HAP-1 (cell line): ENCODE results near the gene LMF2.

ENCODE experiments used
- DNase-seq, 2 experiments: peaks; one replicate each; pipeline ENCODE4 v3.0.0-alpha.2; 2016 to 2020; ENCODE audit warnings: low spot score in 2 of 2
- H3K27me3 ChIP-seq: fragments of 250-450 bp; sonication (Bioruptor Pico); 2 replicates; pipeline ENCODE4 v1.5.1; 2020; ENCODE audit warnings: low read depth, mild to moderate bottlenecking, moderate library complexity
- H3K36me3 ChIP-seq: fragments of 250-450 bp; sonication (Bioruptor Pico); replicated peaks from 2 replicates; pipeline ENCODE4 v1.5.1; 2020; ENCODE audit warnings: mild to moderate bottlenecking
- H3K4me1 ChIP-seq: fragments of 250-450 bp; sonication (Bioruptor Pico); 2 replicates; pipeline ENCODE4 v1.5.1; 2020; ENCODE audit warnings: mild to moderate bottlenecking
- H3K4me3 ChIP-seq: fragments of 250-450 bp; sonication (Bioruptor Pico); 2 replicates; pipeline ENCODE4 v1.5.1; 2020; ENCODE audit warnings: mild to moderate bottlenecking, moderate library complexity
- H3K9me3 ChIP-seq: fragments of 250-450 bp; sonication (Bioruptor Pico); 2 replicates; pipeline ENCODE4 v1.5.1; 2020; ENCODE audit warnings: mild to moderate bottlenecking, moderate library complexity
- in situ Hi-C: fragments of 300-500 bp; cut with MboI; formaldehyde crosslinking; loops from 3 replicates; pipeline ENCODE4 v1.14.3; 2020; ENCODE audit warnings: low sequenced_read_pairs, inconsistent platforms, mixed read lengths

LMF2 gene

DNA sequence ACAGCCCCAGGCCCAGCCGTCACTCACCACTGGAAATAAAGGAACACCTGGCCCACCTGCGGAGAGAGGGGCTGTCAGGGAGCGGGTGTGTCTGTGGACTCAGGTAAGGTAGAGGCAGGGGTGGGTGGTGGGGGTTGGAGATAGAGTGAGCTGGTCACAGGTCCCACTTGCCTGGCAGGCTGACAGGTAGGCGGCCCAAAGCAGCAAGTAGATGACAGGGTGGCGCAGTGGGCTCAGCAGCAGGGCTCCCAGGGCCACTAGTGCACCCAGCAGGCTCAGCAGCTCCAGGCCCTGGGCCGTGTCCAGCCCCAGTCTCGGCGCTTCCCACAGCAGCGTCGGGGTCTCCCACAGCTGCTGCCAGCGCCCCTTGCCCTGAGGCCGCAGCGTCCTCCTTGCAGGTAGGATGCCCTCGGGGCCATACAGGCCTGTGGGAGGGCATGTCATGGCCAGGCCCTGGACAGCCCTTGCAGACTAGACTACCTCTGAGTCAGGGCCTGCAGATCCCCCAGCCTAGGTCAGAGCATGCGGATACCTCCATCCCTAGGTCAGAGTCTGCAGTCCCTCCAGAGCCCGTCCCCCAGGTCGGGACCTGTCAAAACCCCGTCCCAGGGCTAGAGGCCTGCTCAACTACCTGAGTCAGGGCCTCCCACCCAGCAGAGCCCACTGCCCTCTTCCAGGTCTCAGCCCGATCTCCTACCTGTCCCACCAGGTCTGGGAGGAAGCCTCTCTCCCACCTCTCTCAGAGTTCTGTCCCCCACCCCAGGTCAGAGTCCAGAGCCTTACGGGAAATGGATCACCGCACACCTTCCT is 686 bp downstream of the LMF2 start:
- Histone ChIP-seq H3K4me3 (peak overlapping the region; percentile 99), H3K27me3 (no peaks in the 10 kb centered on the region), H3K9me3 (no peaks in the 10 kb centered on the region), H3K36me3 (peaks cover 38% of the 10 kb centered on the region), H3K4me1 (peaks cover 8% of the 10 kb centered on the region)
- DNase-seq, result no peak
- in situ Hi-C loops, result no loop called here

DNA sequence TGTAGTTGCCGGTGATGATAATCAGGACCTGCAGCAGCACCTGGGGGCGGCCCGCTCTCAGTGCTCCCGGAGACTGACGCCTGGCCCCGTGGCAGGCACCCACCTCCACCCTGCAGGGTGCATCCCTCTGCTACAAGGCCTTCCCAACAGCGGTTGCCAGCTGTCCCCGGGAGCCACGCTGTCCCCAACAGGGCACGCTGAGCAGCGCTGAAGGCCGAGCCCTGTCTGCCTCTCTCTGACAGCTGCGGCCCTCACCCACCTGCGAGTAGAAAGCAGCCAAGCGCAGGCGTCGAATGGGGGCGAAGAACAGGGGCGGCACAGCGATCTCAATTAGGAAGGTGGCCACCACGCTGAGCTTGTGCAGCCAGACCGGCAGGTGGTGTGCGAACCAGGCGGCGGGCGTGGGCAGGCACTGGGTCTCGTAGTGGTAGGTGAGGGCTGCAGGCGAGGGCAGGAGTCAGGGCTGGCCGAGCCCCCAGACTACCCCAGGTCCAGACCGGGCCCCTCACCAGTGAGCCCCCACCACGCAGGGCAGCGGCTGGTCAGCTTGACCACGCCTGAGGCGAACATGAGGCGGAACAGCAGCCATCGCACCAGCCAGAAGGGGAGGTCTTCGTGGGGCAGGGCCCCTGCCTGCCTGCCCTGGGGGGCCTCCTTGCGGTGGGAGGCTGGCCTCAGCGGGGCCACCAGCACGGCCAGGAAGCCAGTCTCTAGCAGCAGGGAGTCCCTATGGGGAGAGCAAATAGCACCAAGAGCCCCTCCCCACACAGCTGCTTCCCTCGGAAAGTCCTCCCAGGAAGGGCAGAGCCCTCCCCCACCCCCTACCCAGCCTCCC is 1.5 kb downstream of the LMF2 start:
- H3K27me3 ChIP-seq, result no peaks in the 10 kb centered on the region
- H3K4me1 ChIP-seq, result peaks cover 8% of the 10 kb centered on the region
- no peak for DNase-seq
- H3K4me3 ChIP-seq, result peak overlapping the region; percentile 99
- no peaks in the 10 kb centered on the region for H3K9me3 ChIP-seq
- in situ Hi-C loops, result no loop called here
- H3K36me3 ChIP-seq, result peaks cover 38% of the 10 kb centered on the region

DNA sequence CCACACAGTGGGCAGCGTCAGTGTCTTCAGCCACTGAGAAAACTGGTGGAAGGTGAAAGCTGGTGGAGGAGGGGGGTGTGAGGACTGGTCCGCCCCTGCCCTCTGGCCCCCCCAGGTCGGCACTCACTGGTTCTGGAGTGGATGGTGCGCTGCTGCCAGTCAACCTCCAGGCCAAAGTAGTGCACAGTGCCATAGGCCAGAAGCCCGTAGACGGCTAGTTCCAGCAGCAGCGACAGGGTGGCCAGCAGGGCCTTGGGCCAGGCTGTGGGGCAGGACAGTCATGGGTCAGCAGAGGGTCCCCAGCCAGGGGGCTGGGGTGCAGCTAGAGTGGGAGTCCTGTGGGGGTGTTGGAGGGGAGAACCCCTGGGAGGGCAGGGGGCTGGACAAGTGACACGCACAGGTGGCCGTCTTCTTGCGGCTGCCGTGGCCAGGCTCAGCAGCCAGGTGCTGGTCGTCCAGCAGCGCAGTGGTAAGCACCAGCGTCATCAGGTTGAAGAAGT is 2.2 kb downstream of the LMF2 start:
- no peak for DNase-seq
- Histone ChIP-seq H3K4me1 (peaks cover 8% of the 10 kb centered on the region), H3K36me3 (peaks cover 34% of the 10 kb centered on the region), H3K27me3 (no peaks in the 10 kb centered on the region), H3K4me3 (no peak overlapping the region), H3K9me3 (no peaks in the 10 kb centered on the region)
- in situ Hi-C loops, result no loop called here

DNA sequence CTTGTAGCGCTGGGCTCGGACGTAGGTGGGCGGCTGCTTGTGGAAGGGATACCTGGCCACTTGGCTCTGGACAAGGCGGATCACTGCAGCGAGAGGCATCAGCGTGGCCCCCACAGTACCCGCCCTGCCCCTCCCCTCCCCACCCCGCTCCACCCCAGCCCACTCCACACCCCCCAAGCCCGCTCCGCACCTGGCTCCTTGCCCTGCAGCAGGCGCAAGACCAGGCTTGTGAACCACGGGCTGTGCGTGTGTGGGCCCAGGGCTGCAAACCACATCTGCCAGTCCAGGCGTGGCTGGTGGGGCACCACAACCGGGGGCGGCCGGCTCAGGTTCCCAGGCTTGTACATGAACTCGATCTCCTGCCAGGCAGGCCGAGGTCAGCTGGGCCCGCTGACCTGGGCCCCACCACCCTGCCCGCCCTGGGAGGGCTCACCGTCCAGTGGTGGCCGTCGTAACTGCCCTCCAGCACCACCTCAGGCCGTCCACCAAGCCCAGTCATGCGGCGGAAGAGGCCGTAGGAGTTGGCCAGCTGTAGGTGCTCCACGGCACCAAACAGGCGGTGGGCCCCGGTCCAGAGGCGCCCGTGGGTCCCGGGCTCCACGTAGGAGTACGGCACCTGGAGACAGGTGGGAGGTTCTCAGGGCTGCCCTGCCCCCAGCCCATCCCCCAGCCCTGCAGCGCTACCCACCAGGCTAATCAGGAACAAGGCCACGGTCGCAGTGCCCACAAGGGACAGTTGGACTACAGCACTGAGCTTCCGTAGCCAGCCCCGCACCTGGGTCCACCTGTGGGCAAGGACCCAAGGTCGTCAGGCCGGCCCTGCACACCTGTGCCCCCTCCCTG is 2.9 kb downstream of the LMF2 start:
- H3K4me3 ChIP-seq, result no peak overlapping the region
- H3K27me3 ChIP-seq, result no peaks in the 10 kb centered on the region
- H3K9me3 ChIP-seq, result no peaks in the 10 kb centered on the region
- in situ Hi-C loops, result no loop called here
- no peak for DNase-seq
- peaks cover 6% of the 10 kb centered on the region for H3K4me1 ChIP-seq
- peaks cover 32% of the 10 kb centered on the region for H3K36me3 ChIP-seq

DNA sequence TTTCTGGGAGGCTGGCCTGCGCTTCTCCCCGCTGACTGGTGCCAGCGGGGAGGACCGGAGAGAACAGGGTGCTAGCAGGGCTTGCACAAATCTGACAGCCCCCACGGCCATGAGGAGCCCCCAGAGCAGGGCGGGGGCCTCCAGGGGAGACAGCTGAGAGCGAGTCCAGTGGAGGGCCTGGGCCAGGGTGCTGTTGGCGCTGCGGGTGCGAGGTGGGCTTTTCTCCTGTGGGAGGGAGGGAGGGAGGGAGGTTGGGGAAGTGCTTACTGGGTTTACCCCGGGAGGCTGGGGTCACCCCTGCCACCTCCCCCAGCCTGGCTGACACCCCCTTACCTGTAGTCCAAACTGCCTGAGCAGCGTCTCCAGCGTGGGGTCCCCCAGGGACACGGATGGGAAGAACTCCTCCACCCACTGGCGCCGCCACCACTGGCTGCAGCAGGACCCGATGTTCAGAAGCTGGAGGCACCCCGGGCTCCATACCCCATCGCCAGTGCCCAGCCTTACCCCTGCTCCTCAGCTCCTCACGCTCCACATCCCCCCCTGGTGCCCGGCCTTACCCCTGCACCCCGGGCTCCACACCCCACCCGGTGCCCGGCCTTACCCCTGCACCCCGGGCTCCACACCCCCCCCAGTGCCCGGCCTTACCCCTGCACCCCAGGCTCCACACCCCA is 3.9 kb downstream of the LMF2 start:
- Histone ChIP-seq H3K36me3 (peaks cover 32% of the 10 kb centered on the region), H3K4me3 (no peak overlapping the region), H3K9me3 (no peaks in the 10 kb centered on the region), H3K4me1 (peaks cover 2% of the 10 kb centered on the region; the same call in 1 of the 2 replicates), H3K27me3 (no peaks in the 10 kb centered on the region)
- in situ Hi-C loops, result no loop called here
- DNase-seq, result no peak

DNA sequence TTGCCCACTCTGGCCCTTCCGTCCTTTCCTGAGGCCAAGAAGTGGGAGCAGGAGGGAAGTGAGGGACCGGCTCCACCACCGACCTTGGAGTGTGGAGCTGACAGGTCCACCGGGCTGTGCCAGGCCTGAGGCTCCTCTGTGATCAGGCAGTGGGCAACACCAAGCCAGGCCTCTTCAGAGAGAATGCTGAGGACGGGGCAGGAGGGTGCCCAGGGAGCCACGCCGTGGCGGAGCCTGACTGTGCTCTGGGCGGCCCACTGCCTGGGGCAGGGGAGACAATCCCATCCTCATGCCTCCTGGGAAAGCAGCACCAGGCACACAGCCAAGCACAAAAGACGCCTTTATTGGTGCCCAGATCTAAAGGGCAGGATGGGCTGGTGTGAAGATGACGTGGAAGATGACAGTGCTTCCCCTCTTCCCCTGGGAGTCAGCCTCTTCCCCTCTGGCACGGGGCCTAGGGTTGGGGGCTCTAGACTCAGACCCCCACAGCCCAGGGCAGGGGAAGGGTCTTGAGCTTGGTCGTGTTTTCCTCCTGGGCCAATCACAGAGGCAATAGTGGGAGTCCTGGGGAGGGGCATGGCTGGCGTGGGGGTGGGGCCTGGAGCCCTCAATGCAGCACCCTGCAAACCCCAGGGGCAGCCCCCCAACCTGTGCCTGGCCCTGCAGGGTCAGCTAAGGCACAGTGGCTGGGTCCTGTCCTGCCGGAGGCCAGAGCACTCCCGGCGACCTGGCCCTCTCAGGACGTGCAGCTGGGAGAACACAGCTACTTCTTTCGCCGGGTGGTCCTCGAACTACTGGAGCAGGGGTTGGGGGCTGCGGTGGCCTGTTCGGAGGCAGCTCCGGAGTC is 4.7 kb downstream of the LMF2 start:
- Histone ChIP-seq H3K4me3 (no peak overlapping the region), H3K9me3 (no peaks in the 10 kb centered on the region), H3K27me3 (no peaks in the 10 kb centered on the region), H3K36me3 (peaks cover 32% of the 10 kb centered on the region), H3K4me1 (peaks cover 5% of the 10 kb centered on the region; the same call in 1 of the 2 replicates)
- no peak for DNase-seq
- in situ Hi-C loops, result no loop called here

DNA sequence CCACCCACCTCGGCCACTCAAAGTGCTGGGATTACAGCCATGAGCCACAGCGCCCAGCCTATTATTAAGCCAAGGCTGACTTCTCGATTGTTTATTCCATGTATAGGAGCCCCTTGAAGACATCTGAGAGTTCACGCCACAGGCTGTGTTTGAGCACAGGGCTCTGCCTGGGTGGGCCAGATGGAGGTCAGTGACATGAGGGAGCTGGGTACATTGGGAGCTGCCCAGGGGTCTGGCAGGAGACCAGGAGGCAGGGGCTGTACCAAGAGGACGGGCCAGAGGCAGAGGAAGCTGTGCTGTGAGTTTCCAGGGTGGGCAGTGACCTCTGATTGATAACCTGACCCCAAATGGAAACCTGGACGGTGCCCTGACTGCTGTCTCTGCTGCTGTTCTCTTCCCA is 5.4 kb downstream of the LMF2 start:
- Histone ChIP-seq H3K9me3 (no peaks in the 10 kb centered on the region), H3K4me3 (no peak overlapping the region), H3K4me1 (peaks cover 5% of the 10 kb centered on the region; the same call in 1 of the 2 replicates), H3K27me3 (no peaks in the 10 kb centered on the region), H3K36me3 (peaks cover 29% of the 10 kb centered on the region)
- in situ Hi-C loops, result no loop called here
- no peak for DNase-seq

DNA sequence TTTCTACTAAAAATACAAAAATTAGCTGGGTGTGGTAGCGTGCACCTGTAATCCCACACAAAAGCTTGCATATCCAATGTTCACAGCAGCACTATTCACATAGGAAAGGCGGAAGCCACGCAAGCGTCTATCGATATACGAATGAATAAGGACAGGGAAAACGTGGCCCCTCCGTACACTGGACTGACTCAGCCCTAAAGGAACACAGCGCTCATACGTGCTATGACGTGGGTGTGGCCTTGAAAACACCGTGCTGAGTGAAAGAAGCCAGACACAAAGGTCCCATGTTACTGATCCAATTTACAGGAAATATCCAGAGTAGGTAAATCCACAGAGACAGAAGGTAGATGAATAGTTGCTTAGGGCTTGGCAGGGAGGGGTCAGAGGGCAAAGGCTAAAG is 7.0 kb downstream of the LMF2 start:
- H3K4me1 ChIP-seq, result peaks cover 5% of the 10 kb centered on the region; the same call in 1 of the 2 replicates
- no peak for DNase-seq
- no peaks in the 10 kb centered on the region for H3K27me3 ChIP-seq
- peaks cover 21% of the 10 kb centered on the region for H3K36me3 ChIP-seq
- no peaks in the 10 kb centered on the region for H3K9me3 ChIP-seq
- in situ Hi-C loops, result no loop called here
- no peak overlapping the region for H3K4me3 ChIP-seq

DNA sequence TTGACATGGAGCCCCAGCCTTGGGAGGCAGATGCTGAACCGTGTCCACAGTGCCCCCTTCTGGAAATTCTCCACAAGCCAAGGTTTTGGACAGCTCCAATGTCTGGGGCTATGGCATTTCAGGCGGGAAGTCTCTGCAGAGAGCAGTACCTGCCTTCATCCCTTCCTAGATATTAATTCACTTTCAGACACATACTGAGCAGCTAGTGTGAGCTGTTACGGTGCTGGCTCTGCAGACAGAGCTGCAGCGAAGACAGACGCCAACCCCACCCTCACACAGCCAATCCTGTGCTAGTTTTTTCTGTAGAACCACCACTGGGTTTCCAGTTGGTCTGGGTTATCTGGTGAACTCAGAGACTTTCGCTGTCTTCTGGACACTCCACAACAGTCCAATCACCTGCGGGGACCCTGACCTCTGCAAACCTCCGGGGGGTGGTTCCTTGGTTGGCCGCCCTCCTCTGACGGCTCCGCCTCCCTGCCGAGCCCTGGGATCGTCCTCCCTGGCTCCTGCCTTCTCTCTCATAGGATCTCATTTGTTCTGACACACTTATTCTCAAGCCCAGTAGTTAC is 9.1 kb downstream of the LMF2 start:
- Histone ChIP-seq H3K4me1 (peaks cover 5% of the 10 kb centered on the region; the same call in 1 of the 2 replicates), H3K9me3 (no peaks in the 10 kb centered on the region), H3K36me3 (peaks cover 8% of the 10 kb centered on the region; the same call in 1 of the 2 replicates), H3K4me3 (no peak overlapping the region), H3K27me3 (no peaks in the 10 kb centered on the region)
- in situ Hi-C loops, result no loop called here
- peak; percentile 51 to 84 for DNase-seq

DNA sequence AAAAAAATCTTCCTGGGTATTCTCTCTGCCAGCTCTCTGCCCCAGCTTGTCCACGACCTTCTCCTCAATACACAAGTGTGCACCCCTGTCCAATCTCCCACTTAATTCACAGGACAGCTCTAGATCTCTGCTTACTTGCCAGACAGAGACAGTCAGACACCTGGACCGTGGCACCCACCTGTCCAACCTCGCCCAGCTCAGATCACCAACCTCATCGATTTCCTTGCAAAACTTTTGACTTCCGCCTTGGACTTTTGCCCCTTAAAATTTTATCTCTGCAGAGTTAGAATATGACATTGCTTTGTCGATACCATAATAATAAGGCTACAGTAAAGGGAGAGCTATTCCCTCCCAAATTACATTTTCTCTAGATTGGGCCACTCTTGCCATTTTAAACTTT is 10.4 kb downstream of the LMF2 start:
- no peaks in the 10 kb centered on the region for H3K9me3 ChIP-seq
- no peak for DNase-seq
- no peaks in the 10 kb centered on the region for H3K36me3 ChIP-seq
- H3K27me3 ChIP-seq, result no peaks in the 10 kb centered on the region
- in situ Hi-C loops, result no loop called here
- H3K4me3 ChIP-seq, result no peak overlapping the region
- peaks cover 5% of the 10 kb centered on the region; the same call in 1 of the 2 replicates for H3K4me1 ChIP-seq

DNA sequence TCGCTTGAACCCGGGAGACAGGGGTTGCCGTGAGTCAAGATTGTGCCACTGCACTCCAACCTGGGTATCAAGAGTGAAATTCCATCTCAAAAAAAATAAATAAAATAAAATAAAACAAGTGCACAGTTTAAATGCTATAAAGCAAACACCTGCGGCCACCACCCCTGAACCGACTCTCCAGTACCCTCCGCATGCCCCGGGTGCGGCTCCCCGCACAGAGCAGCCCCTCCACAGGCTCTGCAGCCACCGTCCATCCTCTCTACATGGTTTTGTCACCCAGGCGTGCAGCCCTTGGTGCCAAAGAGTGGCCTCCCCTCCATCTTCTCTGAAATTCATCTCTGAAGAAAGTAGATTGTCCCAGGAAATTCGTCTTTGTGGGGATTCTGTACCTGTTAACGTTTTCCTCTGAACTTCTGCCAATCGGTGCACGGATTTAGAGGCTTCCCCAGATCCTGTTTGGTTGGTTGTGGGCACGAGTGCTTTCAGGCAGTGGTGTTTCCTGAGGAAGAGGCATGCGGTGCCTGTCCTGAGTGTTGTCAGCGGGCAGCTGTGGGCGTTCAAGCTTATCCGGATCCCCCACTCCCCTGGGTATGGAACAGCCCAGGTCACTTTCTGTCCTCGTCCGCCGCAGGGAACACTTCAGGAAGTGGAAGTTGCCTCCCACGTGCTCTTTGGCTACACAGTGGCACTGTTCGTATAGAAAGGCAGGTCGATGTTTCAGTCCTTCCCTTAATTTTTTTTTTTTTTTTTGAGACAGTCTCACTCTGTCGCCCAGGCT is 16.8 kb downstream of the LMF2 start:
- Histone ChIP-seq H3K36me3 (no peaks in the 10 kb centered on the region), H3K27me3 (no peaks in the 10 kb centered on the region), H3K4me1 (no peaks in the 10 kb centered on the region), H3K9me3 (no peaks in the 10 kb centered on the region), H3K4me3 (no peak overlapping the region)
- no peak for DNase-seq
- in situ Hi-C loops, result no loop called here
